G401 (cell line): Measurements from ENCODE around the gene PCGF1. TPM values are rescaled to one million over a fixed set of nuclear protein-coding genes. Genes with fewer than 3 reads are reported as not detected.
"Not testable (repeated sequence)": the region's sequence is repeated elsewhere in the genome, so short reads cannot be mapped to it uniquely, and the experiment has no call there.

ENCODE experiments used
- DNase-seq: peaks from one replicate; pipeline ENCODE4 v3.0.0-alpha.2; 2015; ENCODE audit warnings: low spot score
- in situ Hi-C: cut with HindIII; loops from 2 replicates; pipeline ENCODE4 v1.10.0; 2016; ENCODE audit warnings: low sequenced_read_pairs, mixed read lengths
- total RNA-seq: library from RNA; depleted of rRNA; stranded (reverse); fragments of >200 nt; shearing (Covaris generic); gene quantifications from 2 replicates; pipeline ENCODE4 v1.2.3, GENCODE V29; 2014

Gene PCGF1
- total RNA-seq, 1 experiment from 2014 or later, result 39.9 TPM

GRCh38 chr2:74502147-74502719, 5.3 kb downstream of the PCGF1 start:
- DNase-seq, result no peak
- in situ Hi-C loops, result no loop called here

- in situ Hi-C loops, result no loop called here
- no peak for DNase-seq
These were observed 6.0 kb downstream of the PCGF1 start for GRCh38 chr2:74501335-74502071.

- in situ Hi-C loops, result no loop called here
- no peak for DNase-seq
These were observed 6.9 kb downstream of the PCGF1 start for GRCh38 chr2:74500578-74500946.

GRCh38 chr2:74499940-74500577, 7.4 kb downstream of the PCGF1 start:
- in situ Hi-C loops, result no loop called here
- no peak for DNase-seq

GRCh38 chr2:74499267-74499939, 8.1 kb downstream of the PCGF1 start, which contains the start of gene LBX2:
Gene LBX2, minus strand, starts transcription at chr2:74499603. Its CDS starts 66 bp downstream, at chr2:74499537.
- no peak for DNase-seq
- in situ Hi-C loops, result no loop called here

- in situ Hi-C loops, result no loop called here
- no peak for DNase-seq
These were observed 8.8 kb downstream of the PCGF1 start for GRCh38 chr2:74498500-74499266.

- no peak for DNase-seq
- in situ Hi-C loops, result no loop called here
These were observed 9.6 kb downstream of the PCGF1 start for GRCh38 chr2:74497777-74498499.

GRCh38 chr2:74496997-74497776, 10.3 kb downstream of the PCGF1 start:
- in situ Hi-C loops, result no loop called here
- DNase-seq, result no peak

- no peak for DNase-seq
- in situ Hi-C loops, result no loop called here
These were observed 12.1 kb downstream of the PCGF1 start for GRCh38 chr2:74495440-74495839.

- in situ Hi-C loops, result no loop called here
- no peak for DNase-seq
These were observed 13.9 kb downstream of the PCGF1 start for GRCh38 chr2:74493546-74493945.

GRCh38 chr2:74491648-74492544, 15.6 kb downstream of the PCGF1 start:
- in situ Hi-C loops, result no loop called here

GRCh38 chr2:74489906-74490305, 17.6 kb downstream of the PCGF1 start:
- DNase-seq, result no peak
- in situ Hi-C loops, result no loop called here

More at GRCh38 chr2:74491648-74492544, 15.6 kb downstream of the PCGF1 start:
- DNase-seq, result no peak

GRCh38 chr2:74488643-74489481, 18.6 kb downstream of the PCGF1 start:
- in situ Hi-C loops, result no loop called here
- no peak for DNase-seq

GRCh38 chr2:74486141-74486540, 21.4 kb downstream of the PCGF1 start:
- DNase-seq, result no peak

GRCh38 chr2:74483675-74484164, 23.8 kb downstream of the PCGF1 start:
- in situ Hi-C loops, result not testable (repeated sequence)

More at GRCh38 chr2:74486141-74486540, 21.4 kb downstream of the PCGF1 start:
- in situ Hi-C loops, result no loop called here

More at GRCh38 chr2:74483675-74484164, 23.8 kb downstream of the PCGF1 start:
- DNase-seq, result not testable (repeated sequence)
